Fibroblast of lung (primary cell): Measurements from ENCODE around the gene SYCN. TPM values are rescaled to one million over a fixed set of nuclear protein-coding genes. Genes with fewer than 3 reads are reported as not detected.

Experiments used
- DNase-seq, 2 donors: peaks; one replicate each; pipeline versions ENCODE4 v3.0.0 to v3.0.0-alpha.2; 2010; ENCODE audit warnings: low read depth in 2 of 2
- H2AFZ ChIP-seq: 2 replicates; pipeline ENCODE4 v1.5.1; 2012; ENCODE audit warnings: low read length, control low read depth, inconsistent platforms
- H3K27ac ChIP-seq: 2 replicates; pipeline ENCODE4 v1.5.1; 2011; ENCODE audit warnings: low read length, control low read depth; ENCODE audit not compliant: insufficient read depth
- H3K27me3 ChIP-seq: 2 replicates; pipeline ENCODE4 v1.5.1; 2011; ENCODE audit warnings: mild to moderate bottlenecking, low read length; ENCODE audit not compliant: control insufficient read depth, insufficient read depth
- H3K36me3 ChIP-seq: 2 replicates; pipeline ENCODE4 v1.5.1; 2011; ENCODE audit warnings: low read length; ENCODE audit not compliant: control insufficient read depth, insufficient read depth
- H3K4me1 ChIP-seq: 2 replicates; pipeline ENCODE4 v1.5.1; 2011; ENCODE audit warnings: low read length; ENCODE audit not compliant: control insufficient read depth, insufficient read depth; ENCODE audit errors: extremely low read depth
- H3K4me2 ChIP-seq: 2 replicates; pipeline ENCODE4 v1.5.1; 2011; ENCODE audit warnings: low read length, control low read depth; ENCODE audit not compliant: insufficient read depth; ENCODE audit errors: extremely low read depth
- H3K4me3 ChIP-seq, 4 experiments: fragments of 200-600 bp in 1 of 4; sonication (generic) in 1 of 4; replicated peaks in 1 of 4; 2 replicates each; pipeline ENCODE4 v1.5.1; 2011 to 2016; ENCODE audit warnings: low read length in 4 of 4, low read depth in 3 of 4, mild to moderate bottlenecking in 3 of 4, control low read depth in 2 of 4, inconsistent platforms in 1 of 4, mixed read lengths in 1 of 4; ENCODE audit not compliant: insufficient read depth in 1 of 4; ENCODE audit errors: control extremely low read depth in 1 of 4
- H3K79me2 ChIP-seq: 2 replicates; pipeline ENCODE4 v1.5.1; 2012; ENCODE audit warnings: mild to moderate bottlenecking, low read length, inconsistent platforms; ENCODE audit not compliant: control insufficient read depth, insufficient read depth
- H3K9ac ChIP-seq: 2 replicates; pipeline ENCODE4 v1.5.1; 2011; ENCODE audit warnings: mild to moderate bottlenecking, low read length, control low read depth; ENCODE audit not compliant: insufficient read depth
- H3K9me3 ChIP-seq: 2 replicates; pipeline ENCODE4 v1.5.1; 2012; ENCODE audit warnings: low read depth, low read length; ENCODE audit not compliant: control insufficient read depth, insufficient read depth
- H4K20me1 ChIP-seq: 2 replicates; pipeline ENCODE4 v1.5.1; 2011; ENCODE audit warnings: low read length; ENCODE audit not compliant: control insufficient read depth, insufficient read depth; ENCODE audit errors: extremely low read depth
- CTCF ChIP-seq, 2 donors: IDR thresholded peaks in 1 of 2; conservative IDR thresholded peaks in 1 of 2; 1 replicate in 1 of 2; 2 replicates in 1 of 2; pipeline ENCODE4 v1.5.1; 2011 to 2012; ENCODE audit warnings: low read length in 2 of 2, control low read depth in 1 of 2, inconsistent platforms in 1 of 2, low read depth in 1 of 2, mild to moderate bottlenecking in 1 of 2
- EZH2 ChIP-seq: IDR thresholded peaks from 2 replicates; pipeline ENCODE4 v1.5.1; 2012; ENCODE audit warnings: low read length, control low read depth, mild to moderate bottlenecking; ENCODE audit errors: missing control alignments
- polyA plus RNA-seq, 2 donors: library from polyadenylated mRNA; depleted of rRNA in 1 of 2; stranded (reverse) in 1 of 2; unstranded in 1 of 2; fragments of >200 nt; gene quantifications; 2 replicates each; pipeline ENCODE4 v1.2.1, GENCODE V29; 2011 to 2012; ENCODE audit warnings: missing spikeins in 1 of 2
- total RNA-seq: library from RNA; depleted of rRNA; stranded (reverse); fragments of >200 nt; gene quantifications from 2 replicates; pipeline ENCODE4 v1.2.1, GENCODE V29; 2014

Gene SYCN
- total and polyA plus RNA-seq, 2 donors (not counting 1 experiment from before 2014, with no cell fraction given): not detected

DNA sequence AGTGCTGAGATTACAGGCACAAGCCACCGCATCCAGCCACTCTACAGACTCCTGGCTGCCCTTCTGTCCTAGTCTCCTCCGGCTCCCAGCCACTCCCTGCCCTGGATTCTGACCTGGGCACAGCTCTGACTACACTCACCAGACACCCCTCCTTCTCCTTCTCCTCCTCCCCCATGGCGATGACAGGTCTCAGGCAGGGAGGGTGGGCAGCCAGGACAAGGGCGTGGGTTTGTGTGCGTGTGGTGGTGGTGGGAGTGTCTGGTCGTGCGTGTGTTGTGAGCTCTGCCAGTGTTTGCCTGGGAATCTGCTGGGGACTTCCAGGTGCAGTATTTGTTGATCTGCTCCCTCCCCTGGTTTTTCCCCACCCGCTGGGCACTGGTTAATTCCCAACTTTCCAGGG, 10.3 kb downstream of the SYCN start:
- H3K9ac ChIP-seq: no peak overlapping the region
- DNase-seq: no peak

GRCh38 chr19:39192846-39193245, 11.2 kb downstream of the SYCN start:
- H3K4me1 ChIP-seq: no peaks in the 10 kb centered on the region
- H3K9ac ChIP-seq: no peak overlapping the region
- DNase-seq: no peak
- H3K36me3 ChIP-seq: no peaks in the 10 kb centered on the region
- no peaks in the 10 kb centered on the region for H3K79me2 ChIP-seq
- H4K20me1 ChIP-seq: no peaks in the 10 kb centered on the region
- no peaks in the 10 kb centered on the region for H3K9me3 ChIP-seq
- TF ChIP-seq EZH2 (no peak), CTCF (conservative IDR thresholded peaks at IDR 0.05 in 1 of 2, IDR thresholded peaks at IDR 0.05 in 1 of 2; ENCODE audit: low read depth in 1 of 2, low read length in 2 of 2) (no peak)
- no peak overlapping the region for H3K27ac ChIP-seq
- no peak overlapping the region for H3K4me2 ChIP-seq
- H3K27me3 ChIP-seq: peaks cover 27% of the 10 kb centered on the region
- H3K4me3 ChIP-seq: no peak overlapping the region
- H2AFZ ChIP-seq: no peak overlapping the region

More for the DNA sequence above, 10.3 kb downstream of the SYCN start:
- no peak overlapping the region for H2AFZ ChIP-seq
- no peaks in the 10 kb centered on the region for H4K20me1 ChIP-seq
- H3K27ac ChIP-seq: no peak overlapping the region
- TF ChIP-seq EZH2: no peak
- TF ChIP-seq CTCF (conservative IDR thresholded peaks at IDR 0.05 in 1 of 2, IDR thresholded peaks at IDR 0.05 in 1 of 2; ENCODE audit: low read depth in 1 of 2, low read length in 2 of 2): no peak
- no peak overlapping the region for H3K4me3 ChIP-seq
- H3K4me1 ChIP-seq: no peaks in the 10 kb centered on the region
- H3K36me3 ChIP-seq: no peaks in the 10 kb centered on the region
- no peak overlapping the region for H3K4me2 ChIP-seq
- H3K27me3 ChIP-seq: peaks cover 31% of the 10 kb centered on the region
- no peaks in the 10 kb centered on the region for H3K79me2 ChIP-seq
- no peaks in the 10 kb centered on the region for H3K9me3 ChIP-seq

DNA sequence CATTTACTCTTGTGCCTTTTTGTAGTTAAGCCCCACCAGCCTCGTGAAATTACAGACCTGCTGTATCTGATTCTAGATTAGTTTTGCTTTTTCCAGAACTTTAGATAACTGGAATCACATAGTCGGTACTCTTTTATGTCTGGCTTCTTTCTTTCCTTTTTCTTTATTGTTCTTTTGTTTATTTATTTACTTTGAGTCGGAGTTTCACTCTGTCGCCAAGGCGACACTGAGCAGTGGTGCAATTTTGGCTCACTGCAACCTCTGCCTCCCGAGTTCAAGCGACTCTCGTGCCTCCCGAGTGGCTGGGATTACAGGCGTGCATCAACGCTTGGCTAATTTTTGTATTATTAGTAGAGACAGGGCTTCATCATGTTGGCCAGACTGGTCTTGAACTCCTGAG, 13.3 kb downstream of the SYCN start:
- Histone ChIP-seq H3K27ac (no peak overlapping the region), H3K27me3 (peaks cover 7% of the 10 kb centered on the region), H4K20me1 (no peaks in the 10 kb centered on the region), H2AFZ (no peak overlapping the region), H3K4me2 (no peak overlapping the region), H3K9me3 (no peaks in the 10 kb centered on the region), H3K4me1 (no peaks in the 10 kb centered on the region), H3K79me2 (no peaks in the 10 kb centered on the region), H3K36me3 (no peaks in the 10 kb centered on the region), H3K4me3 (no peak overlapping the region), H3K9ac (no peak overlapping the region)
- TF ChIP-seq EZH2 (no peak), CTCF (conservative IDR thresholded peaks at IDR 0.05 in 1 of 2, IDR thresholded peaks at IDR 0.05 in 1 of 2; ENCODE audit: low read depth in 1 of 2, low read length in 2 of 2) (no peak)
- DNase-seq: no peak
